ENCODE results near the gene COG4. TPM values are rescaled to one million over a fixed set of nuclear protein-coding genes. Genes with fewer than 3 reads are reported as not detected.
A peak's percentile ranks its signal among the peaks of the same experiment; 100 is the strongest.

COG4 gene
- polyA plus RNA-seq, 1 experiment: 71.7 TPM

- TF ChIP-seq CTCF (IDR thresholded peaks at IDR 0.05; ENCODE audit: insufficient read depth, low read depth, low read length): no peak
- CTCF ChIA-PET: no interaction called here
- H3K27me3 ChIP-seq (ENCODE audit: control insufficient read depth, insufficient read depth, low read length): no peaks in the 10 kb centered on the region
- DNase-seq (ENCODE audit: low read depth): no peak
- H3K4me3 ChIP-seq (ENCODE audit: low read depth, low read length): no peak overlapping the region
- no peaks in the 10 kb centered on the region for H3K36me3 ChIP-seq (ENCODE audit: control insufficient read depth, insufficient read depth, low read length)
- POLR2A ChIA-PET: no interaction called here
Observed at GRCh38 chr16:70457446-70458166, 65.7 kb downstream of the COG4 start.

GRCh38 chr16:70455910-70456309 lies 67.4 kb downstream of the COG4 start:
- POLR2A ChIA-PET: no interaction called here
- CTCF ChIA-PET: interaction anchor here (0.8 to 1.5 kb wide), 2 partner anchors 17 to 198 kb away, joined by 3 to 6 read pairs; no protein-coding TSS in a partner anchor
- TF ChIP-seq CTCF (IDR thresholded peaks at IDR 0.05; ENCODE audit: insufficient read depth, low read depth, low read length): no peak

GRCh38 chr16:70454222-70455034 lies 68.9 kb downstream of the COG4 start, which contains the start of gene FCSK:
FCSK (plus strand) TSS chr16:70454595; CDS start chr16:70463191, 8,596 bp downstream.
- TF ChIP-seq CTCF (IDR thresholded peaks at IDR 0.05; ENCODE audit: insufficient read depth, low read depth, low read length): no peak
- DNase-seq (ENCODE audit: low read depth): no peak
- no peaks in the 10 kb centered on the region for H3K36me3 ChIP-seq (ENCODE audit: control insufficient read depth, insufficient read depth, low read length)
- H3K4me3 ChIP-seq (ENCODE audit: low read depth, low read length): peak within 1 kb of the TSS; percentile 71
- POLR2A ChIA-PET: interaction anchor here (0.6 to 0.7 kb wide), 3 partner anchors 106 to 1208 kb away, joined by 3 to 19 read pairs (median 15); no protein-coding TSS in a partner anchor
- CTCF ChIA-PET: interaction anchor here (0.6 to 1.5 kb wide), 6 partner anchors 9 to 129 kb away, joined by 3 to 4 read pairs (median 3); no protein-coding TSS in a partner anchor
- no peaks in the 10 kb centered on the region for H3K27me3 ChIP-seq (ENCODE audit: control insufficient read depth, insufficient read depth, low read length)

More at GRCh38 chr16:70455910-70456309, 67.4 kb downstream of the COG4 start:
- H3K4me3 ChIP-seq (ENCODE audit: low read depth, low read length): no peak overlapping the region
- DNase-seq (ENCODE audit: low read depth): no peak
- H3K27me3 ChIP-seq (ENCODE audit: control insufficient read depth, insufficient read depth, low read length): no peaks in the 10 kb centered on the region
- no peaks in the 10 kb centered on the region for H3K36me3 ChIP-seq (ENCODE audit: control insufficient read depth, insufficient read depth, low read length)

- Histone ChIP-seq H3K27me3 (ENCODE audit: control insufficient read depth, insufficient read depth, low read length) (no peaks in the 10 kb centered on the region), H3K4me3 (ENCODE audit: low read depth, low read length) (peak overlapping the region; percentile 71), H3K36me3 (ENCODE audit: control insufficient read depth, insufficient read depth, low read length) (no peaks in the 10 kb centered on the region)
- ChIA-PET POLR2A (interaction anchor here (0.6 to 0.7 kb wide), 3 partner anchors 105 to 1209 kb away, joined by 3 to 19 read pairs (median 15); no protein-coding TSS in a partner anchor), CTCF (interaction anchor here (0.6 to 1.5 kb wide), 6 partner anchors 8 to 128 kb away, joined by 3 to 4 read pairs (median 3); no protein-coding TSS in a partner anchor)
- no peak for TF ChIP-seq CTCF (IDR thresholded peaks at IDR 0.05; ENCODE audit: insufficient read depth, low read depth, low read length)
- no peak for DNase-seq (ENCODE audit: low read depth)
Observed at GRCh38 chr16:70453892-70454221, 69.5 kb downstream of the COG4 start.
